LoVo (cell line): ENCODE measurements around the gene ZMYND10.
"Not testable (repeated sequence)": the region's sequence is repeated elsewhere in the genome, so short reads cannot be mapped to it uniquely, and the experiment has no call there.

ENCODE experiments used
- DNase-seq: peaks from one replicate; pipeline ENCODE4 v3.0.0-alpha.2; 2016; ENCODE audit warnings: low spot score

ZMYND10 gene

DNA sequence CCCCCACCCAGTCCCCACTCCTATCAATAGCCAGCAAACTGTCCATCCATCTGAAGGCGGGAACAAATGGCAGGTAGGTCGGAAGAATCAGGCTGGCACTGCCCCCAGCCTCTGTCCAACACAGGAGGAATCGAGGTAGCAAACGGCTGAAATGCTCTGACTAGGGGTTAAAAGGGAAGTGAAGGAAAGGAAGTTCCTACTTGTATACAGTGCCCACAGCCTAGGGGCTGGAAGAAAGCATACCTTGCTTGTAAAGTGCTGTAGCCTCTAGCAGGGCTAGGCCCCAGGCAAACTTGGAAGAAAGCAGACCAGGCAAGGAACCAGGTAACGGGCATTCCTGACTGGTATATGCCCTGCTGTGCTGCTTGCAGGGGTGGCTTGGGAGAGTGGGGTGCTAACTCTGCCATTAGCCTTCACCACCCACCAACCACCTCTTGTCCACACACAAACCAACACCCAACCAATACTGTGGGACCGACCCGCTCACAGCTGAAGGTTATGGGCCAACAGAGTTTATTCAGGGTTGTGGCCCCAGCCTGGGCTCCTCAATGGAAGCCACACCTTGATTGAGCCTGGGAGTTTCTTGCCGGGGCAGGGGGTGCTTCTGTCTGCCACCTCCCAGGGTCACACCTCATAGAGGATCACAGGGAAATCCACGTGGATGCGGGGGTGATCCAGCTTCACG is 19.9 kb downstream of the ZMYND10 start:
- DNase-seq, result no peak

DNA sequence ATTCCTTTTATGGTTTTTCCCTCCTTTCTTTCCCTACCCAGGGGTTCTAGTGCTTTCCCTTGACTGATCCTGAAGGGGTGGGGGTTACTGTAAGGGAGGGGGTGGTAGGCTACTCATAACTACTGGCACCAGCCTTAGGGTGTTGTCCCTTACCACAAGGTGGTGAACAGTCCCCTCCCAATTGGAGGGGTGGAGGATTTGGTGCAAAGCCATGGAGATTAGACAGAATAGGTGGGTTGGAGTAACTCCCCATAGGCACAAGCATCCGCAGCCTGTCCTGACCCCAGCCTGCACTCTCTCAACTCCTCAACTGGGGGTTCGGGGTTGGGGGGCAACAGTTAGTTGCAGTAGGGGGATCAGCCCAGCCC is 20.4 kb downstream of the ZMYND10 start:
- no peak for DNase-seq

DNA sequence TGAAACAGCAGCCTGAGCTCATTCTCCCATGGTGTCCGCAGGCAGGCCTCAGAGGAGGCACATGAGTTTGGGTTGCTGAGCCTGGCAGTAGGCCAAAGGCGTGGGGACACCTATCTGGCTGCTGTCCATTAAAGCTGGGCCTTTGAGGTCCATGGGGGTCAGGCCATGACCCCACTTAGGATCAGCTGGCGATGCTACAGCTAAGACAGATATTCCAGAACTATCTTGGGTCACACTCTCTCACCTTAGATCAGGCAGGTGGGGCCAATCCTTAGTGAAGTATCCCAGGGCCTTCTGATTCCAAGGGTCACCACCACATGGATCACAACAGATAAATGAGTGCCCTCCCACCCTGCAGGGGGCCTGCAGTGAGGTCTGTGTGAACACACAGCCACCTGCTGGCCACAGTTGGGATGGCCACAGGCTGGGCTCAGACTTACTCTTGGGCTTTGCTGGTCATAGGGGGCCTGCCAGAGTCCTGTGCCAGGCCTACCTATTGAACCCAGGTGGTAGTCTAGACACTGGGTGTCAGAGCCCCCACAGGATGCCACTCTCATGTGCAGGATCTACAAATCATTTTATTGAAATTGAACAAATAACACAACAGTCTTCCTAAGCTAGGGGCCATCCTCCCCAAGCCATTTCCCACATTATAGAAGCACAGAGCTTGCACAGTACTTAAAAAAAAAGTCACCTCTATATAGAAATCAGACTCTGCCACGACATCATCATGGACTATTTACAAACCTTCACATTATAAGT is 21.0 kb downstream of the ZMYND10 start:
- peak; percentile 67 for DNase-seq

DNA sequence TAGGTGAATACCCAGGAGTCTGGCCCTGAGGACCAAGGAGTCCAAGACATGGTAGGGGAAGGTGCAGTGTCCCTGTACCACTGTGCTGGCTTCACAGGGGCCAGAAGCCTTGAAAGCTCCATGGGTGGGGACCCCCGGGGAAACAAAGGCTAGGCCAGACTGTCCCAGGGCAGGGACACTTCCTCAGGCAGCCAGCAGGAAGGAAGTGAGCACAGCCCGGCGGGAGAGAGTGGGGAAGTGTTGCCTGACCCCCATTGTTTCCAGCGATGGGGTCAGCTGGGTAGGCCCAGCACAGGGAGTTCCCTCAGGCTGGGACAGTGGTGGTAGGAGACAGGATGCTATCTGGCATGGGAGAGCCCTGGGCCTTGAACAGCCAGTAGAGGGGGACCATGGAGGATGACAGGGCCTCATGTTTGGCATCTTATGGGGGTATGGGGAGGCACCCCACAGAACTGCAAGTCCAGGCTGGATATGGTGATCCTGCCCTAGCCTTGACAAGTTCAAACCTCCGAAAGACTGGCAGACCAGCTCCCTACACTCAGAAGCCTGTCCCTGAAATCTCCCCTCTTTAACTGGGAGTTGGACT is 21.8 kb downstream of the ZMYND10 start:
- DNase-seq, result no peak

DNA sequence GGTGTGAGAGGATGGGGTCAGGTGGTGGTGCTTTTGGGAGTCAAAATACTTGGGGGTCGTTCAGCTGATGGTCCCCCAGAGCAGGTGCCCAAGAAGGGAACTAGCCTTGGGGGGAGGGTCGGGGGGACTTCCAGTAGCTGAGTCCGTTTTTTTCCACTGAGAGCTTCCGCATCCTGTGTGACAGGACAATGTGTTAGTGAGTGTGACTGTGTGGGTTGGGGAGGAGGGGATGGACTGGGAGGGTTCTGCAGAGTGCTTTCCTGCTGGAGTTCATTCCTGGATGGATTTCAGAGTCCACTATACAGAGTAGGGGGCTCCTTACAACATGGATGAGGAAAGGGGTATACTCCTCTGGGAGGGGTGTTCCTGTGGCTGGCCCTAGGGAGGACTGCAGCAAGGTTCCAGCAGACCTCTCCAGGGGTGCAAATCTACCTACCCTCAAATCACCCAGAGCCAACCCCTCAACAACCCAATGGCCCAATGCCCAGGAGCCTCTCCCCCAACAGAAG is 22.4 kb downstream of the ZMYND10 start:
- no peak for DNase-seq

DNA sequence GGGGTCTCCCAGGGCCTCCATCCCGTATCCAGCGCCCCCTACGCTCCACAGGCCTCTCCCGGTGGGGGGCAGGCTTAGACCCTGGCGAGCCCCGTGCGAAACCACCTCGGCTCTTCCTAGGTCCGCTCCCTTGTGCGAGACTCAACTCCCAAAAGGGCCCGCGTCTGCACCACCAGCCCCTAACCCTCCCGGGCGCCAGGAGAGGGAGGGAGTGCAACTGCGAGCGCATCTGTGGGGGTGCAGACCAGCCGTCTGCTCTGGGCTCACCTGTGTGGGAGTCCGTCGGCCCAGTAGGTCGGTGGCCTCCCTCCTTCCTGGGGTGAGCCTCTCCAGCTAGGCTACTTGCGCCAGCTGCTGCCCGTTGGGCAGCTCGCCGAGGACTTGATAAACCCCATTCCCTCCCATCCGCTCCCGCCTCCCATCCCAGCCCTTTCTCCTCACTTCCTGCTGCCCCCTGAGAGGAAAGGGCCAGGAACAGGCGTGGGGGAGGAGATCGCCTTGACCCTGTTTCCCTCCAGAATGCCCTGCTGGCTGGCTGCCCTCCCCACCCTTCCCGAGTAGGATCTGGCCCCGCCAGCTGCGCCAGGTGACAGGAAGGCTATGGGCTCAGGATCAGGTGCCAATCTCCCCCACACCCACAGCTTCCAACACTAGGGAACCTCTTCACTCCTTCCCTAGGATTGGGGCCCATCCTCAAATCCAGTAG is 23.0 kb downstream of the ZMYND10 start, which contains the start of gene HYAL2:
Gene HYAL2, minus strand, starts transcription at position 360 of the 706 bp plus-strand sequence. CDS start 2,256 bp downstream, outside the sequence.
- DNase-seq, result no peak

DNA sequence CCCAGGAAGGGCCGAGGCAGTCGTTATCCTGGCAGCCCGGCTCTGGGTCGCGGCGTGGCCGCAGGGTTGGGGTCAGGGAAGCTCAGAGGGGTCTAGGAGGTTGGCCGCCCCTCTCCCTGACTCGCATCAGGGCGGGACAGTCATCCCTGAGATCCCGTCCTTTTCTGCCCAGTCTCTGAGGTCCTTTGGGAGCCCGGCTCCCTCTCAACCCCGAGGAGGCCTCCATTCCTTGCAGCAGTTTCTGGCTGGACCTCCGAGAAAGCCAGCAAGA is 23.5 kb downstream of the ZMYND10 start:
- no peak for DNase-seq

DNA sequence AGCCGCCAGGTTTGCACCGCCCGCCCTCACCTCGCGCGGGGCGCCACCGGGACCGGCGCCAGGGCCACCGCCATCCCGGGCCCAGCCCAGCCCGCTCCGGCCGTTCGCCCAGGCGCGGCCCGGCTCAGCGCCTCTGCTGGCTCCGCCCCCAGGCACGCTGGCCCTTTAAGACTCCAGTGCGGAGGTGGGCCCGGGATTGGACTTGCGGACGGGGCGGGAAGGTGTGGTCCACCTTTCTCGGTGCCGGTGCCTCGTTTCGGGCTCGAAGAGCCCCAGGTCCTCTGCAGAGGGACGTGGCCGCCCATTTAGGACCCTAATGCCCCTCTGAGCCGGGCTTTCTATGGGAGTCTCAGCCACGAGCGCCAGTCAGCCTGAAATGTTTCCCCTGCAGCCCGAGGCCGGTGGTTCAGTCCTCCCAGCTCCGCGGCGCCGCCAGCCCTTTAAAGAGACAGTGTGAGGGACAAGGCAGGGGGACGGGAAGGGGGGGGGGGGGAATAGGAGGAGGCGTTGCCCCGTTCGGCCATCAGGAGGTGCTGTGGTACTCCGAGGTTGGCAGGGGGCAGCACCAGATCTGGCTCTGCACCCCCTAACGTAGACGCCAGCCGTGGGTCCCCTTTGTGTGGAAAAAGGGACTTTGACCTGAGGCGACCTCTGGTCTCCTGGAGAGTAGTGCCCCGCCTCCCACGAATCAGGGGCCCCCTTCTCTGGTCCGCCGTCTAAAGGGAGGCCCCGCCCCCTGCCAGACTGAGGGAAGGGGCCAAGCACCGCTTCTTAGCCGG is 24.0 kb downstream of the ZMYND10 start:
- DNase-seq, result peak; percentile 90

DNA sequence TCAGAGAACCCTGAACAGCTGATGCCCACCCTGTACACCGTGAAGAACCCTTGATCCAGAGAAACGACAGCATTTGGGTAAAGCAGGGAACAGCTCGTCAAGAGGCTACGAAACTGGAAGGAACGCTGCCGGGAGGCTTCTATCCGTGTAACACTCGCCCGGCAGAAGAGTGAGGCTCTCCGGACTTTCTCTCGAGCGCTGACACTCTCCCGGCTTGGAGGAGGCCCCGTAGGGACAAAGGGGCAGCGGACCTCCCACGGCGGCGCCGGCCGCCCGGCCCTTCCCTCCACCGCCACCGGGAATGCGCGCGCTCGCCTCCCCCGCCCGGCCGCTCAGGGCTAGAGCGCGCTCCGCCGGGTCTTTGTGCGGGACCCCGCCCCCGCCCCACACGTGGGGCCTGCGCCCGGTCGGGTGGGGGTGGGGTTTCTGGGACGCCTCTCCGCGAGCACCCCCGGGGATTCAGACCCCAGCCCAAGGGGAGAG is 24.6 kb downstream of the ZMYND10 start:
- peak; percentile 57 for DNase-seq

DNA sequence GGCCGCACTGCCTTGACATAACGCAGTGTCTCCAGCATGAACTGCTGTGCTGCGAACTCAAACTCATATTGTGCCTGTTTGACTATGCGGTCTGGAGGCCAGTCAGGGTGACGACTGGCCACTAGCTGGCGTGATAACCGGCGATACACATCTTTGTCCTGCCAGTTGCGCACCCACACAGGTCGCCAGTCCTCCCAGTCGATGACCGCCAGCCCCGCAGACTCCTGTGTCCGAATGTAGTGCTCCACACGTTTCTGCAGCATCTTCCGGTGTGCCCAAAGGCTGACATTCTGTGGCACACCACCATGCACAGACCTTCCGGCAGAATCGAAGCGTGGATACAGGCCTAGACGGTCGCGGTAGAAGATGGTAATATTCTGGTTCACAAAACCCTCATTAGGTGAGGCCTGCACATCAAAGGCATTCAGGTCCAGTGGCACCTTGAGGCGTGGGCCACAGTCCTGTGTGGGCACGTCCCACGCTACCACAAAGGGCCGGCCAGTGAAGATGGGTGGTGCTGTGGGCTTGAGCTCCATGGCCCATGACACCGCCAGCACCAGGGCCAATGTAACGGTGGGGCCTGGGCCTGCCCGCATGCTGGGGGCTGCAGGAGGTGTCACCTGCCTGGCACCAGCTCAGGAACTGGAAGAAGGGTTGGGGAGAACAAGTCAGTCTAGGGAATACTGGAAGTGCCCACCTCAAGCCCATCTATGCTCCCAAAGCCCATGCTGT is 25.5 kb downstream of the ZMYND10 start:
- DNase-seq, result no peak

DNA sequence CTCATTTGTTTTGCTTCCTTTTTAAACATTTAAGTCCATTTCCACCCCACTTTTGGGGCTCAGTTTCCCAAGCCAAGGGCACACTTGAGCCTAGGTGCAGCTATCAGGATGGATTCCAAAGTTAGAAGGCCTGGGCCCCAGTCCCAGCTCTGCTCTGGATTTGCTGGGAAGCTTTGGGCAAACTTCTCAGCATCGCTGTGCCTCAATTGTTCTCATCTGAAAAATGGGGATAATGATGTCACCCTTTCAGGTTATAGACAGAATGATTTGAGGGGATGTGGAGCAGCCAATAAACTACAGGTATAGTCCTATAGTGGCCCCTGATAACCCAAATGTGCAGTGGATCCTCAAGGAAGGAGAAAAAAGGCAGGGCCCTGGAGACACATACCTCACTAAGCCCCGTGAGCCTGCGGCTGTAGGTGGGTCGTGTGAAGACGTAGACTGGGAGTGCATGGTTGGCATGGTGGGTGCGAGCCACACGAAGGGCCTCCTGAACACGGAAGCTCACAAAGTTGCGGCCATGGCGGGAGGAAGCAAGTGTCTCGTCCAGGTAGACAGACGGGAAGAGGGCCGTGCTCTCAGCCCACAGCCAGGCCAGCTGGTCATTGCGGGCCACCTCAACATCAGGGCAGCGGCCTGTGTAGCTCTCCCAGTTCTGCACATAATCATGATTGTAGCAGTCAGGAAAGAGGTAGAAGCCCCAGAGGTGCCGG is 26.2 kb downstream of the ZMYND10 start:
- no peak for DNase-seq

DNA sequence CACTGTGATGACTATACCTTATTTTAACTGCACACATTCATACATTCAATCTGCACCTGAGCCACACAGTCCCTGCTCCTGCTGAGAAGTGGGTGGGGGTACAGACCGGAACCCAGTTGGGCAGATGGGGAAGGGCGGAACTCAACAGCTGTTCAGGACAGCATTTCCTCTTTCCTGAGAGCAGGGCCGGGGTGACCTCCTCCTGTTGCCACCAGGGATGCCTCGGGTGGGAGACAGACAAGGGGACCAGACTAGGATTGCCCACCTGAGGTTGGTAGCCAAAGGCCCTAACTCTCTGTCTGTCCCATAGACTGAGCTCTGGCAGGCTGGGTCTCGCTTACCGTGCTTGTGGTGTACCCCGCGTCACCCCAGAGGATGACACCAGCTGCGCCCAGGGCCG is 26.9 kb downstream of the ZMYND10 start:
- no peak for DNase-seq

DNA sequence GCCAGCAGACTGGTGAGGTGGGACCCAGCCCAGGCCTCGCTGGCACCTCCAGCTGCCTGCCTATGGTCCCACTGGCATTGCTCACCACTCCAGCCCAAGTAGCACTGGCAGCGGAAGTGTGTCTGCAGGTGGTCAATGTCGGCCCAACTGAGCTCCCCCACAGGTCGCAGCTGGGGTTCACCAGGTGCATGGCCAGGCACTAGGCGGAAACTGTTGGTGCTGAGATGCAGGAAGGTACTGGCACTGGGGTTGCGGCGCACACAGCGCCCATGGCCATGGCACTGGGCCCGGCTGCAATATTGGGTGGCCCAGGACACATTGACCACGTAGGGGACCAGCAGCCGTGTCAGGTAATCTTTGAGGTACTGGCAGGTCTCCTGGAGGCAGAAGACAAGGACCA is 27.4 kb downstream of the ZMYND10 start:
- DNase-seq, result no peak

DNA sequence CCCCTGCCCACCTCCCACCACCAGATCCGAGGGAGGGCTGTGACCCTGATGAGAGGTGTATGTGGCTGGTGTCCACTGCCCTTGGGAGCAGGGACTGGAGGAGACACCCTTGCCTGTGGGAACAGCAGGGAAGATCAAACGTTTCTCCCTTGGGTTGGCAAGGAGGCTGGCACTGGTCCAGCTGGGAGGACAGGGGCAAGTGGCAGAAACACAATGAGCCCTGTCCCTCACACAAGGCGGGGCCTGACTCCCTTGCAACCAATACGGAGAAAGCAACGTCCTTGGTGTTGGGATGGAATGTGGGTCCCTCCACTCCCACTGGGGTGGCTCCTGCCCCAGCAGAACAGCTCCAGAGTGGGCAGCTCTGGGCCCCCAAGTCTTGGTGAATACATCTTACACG is 28.2 kb downstream of the ZMYND10 start:
- DNase-seq, result peak; percentile 56

DNA sequence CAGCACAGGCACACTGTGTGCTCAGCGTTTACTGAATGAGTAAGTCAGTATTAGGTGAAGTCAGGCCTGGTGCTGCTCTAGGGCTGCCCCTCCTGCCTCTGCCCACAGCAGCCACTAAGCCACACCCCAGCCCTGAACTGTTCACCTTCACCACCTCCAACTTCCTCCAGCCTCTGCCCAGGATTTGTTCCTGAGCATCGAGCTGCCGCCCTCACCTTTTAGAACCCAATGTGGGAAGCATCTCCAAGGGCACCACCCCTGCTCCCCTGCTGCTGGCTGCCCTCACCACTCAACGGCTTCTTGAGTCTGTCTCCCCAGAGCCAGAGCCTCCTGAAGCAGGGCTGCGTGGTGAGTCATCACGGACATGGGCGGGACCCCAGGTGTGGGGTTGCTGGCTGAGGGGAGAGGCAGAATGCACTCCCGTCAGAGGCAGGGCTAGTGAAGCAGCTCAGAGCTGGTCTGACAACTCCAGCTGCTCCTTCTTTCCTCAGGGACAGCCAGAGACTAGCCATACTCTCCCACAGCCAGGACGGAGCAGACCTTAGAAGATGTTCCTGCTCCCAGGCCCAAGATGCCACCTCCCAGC is 28.8 kb downstream of the ZMYND10 start:
- DNase-seq, result peak; percentile 88

DNA sequence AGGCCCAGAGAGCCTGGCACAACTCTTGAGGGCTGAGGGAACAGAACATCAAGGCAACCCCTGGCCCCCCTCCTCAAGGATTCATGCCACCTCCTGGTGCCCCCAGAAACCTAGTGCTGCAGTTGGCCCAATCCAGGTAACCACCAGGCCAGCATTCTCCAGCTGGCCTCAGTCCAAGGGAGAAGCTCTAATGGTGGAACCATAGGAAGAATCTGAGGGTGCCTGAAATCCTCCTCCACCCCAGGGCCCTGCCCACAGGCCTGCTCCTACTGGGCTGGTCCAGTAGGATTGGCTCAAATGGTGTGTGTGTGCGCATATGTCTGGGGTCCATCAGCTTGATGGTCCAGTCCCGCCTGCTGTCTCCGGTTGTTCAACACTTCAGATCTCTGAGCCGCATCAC is 30.7 kb downstream of the ZMYND10 start:
- DNase-seq, result no peak

DNA sequence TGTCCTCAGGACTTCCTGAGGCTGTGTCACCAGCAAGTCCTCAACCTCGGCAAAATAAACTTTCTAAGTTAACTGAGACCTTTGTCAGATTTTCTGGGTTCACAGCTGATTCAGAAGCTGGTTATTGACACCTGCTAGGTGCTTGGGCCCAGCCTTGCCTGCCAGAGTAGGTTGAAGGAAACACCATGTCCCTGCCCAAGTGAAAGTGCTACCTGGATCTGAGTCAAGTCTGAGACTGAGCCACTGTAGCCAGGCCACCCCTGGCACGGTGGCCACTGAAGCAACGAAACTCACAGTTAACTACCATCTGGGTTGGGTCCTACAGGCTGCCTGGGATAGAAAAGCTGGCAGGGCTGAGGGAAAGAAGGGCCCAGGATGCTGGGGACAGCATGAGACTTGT is 31.2 kb downstream of the ZMYND10 start:
- DNase-seq, result no peak

DNA sequence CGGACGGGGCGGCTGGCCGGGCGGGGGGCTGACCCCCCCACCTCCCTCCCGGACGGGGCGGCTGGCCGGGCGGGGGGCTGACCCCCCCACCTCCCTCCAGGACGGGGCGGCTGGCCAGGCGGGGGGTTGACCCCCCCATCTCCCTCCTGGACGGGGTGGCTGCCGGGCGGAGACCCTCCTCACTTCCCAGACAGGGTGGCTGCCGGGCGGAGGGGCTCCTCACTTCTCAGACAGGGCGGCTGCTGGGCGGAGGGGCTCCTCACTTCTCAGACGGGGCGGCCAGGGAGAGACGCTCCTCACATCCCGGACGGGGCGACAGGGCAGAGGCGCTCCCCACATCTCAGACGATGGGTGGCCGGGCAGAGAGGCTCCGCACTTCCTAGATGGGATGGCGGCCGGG is 33.5 kb downstream of the ZMYND10 start:
- not testable (repeated sequence) for DNase-seq

DNA sequence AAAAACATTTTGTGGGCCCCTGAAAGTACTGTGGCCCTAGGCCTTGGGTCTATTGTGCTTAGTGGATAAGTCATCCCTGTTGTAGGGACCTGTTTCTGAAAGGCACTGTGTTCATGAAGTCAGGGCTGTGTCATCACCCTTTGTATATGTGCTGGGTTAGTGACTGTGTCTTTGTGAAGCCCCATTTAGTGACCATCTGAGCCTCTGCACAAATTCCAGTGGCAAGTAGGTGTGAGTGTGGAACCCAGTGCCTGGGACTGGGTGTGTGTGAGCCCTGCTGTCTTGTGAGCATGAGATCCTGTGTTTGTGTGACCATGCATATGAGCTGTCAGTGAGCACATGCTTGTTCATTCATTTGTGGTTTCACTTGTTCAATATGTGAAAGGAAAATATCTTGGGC is 40.9 kb downstream of the ZMYND10 start:
- DNase-seq, result no peak
